ENCODE data around the gene AADACL2. TPM values are rescaled to one million over a fixed set of nuclear protein-coding genes. Genes with fewer than 3 reads are reported as not detected.
"Not testable (repeated sequence)": the region's sequence is repeated elsewhere in the genome, so short reads cannot be mapped to it uniquely, and the experiment has no call there.

AADACL2 gene
- polyA plus RNA-seq, 1 experiment = not detected

GRCh38 chr3:151789853-151790463 is 56.2 kb downstream of the AADACL2 start:
- ChIA-PET CTCF (interaction anchor here (1.3 kb wide), 1 partner anchor 16 kb away, joined by 4 read pairs; no protein-coding TSS in a partner anchor), POLR2A (no interaction called here)
- TF ChIP-seq, protein P1, sequence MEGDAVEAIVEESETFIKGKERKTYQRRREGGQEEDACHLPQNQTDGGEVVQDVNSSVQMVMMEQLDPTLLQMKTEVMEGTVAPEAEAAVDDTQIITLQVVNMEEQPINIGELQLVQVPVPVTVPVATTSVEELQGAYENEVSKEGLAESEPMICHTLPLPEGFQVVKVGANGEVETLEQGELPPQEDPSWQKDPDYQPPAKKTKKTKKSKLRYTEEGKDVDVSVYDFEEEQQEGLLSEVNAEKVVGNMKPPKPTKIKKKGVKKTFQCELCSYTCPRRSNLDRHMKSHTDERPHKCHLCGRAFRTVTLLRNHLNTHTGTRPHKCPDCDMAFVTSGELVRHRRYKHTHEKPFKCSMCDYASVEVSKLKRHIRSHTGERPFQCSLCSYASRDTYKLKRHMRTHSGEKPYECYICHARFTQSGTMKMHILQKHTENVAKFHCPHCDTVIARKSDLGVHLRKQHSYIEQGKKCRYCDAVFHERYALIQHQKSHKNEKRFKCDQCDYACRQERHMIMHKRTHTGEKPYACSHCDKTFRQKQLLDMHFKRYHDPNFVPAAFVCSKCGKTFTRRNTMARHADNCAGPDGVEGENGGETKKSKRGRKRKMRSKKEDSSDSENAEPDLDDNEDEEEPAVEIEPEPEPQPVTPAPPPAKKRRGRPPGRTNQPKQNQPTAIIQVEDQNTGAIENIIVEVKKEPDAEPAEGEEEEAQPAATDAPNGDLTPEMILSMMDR (IDR thresholded peaks at IDR 0.05; ENCODE audit: insufficient read depth, low read depth, low read length) = no peak
- Histone ChIP-seq H3K27me3 (ENCODE audit: control insufficient read depth, insufficient read depth, low read length) (no peaks in the 10 kb centered on the region), H3K36me3 (ENCODE audit: control insufficient read depth, insufficient read depth, low read length) (no peaks in the 10 kb centered on the region), H3K4me3 (ENCODE audit: low read depth, low read length) (no peak overlapping the region)
- no peak for DNase-seq (ENCODE audit: low read depth)

DNA sequence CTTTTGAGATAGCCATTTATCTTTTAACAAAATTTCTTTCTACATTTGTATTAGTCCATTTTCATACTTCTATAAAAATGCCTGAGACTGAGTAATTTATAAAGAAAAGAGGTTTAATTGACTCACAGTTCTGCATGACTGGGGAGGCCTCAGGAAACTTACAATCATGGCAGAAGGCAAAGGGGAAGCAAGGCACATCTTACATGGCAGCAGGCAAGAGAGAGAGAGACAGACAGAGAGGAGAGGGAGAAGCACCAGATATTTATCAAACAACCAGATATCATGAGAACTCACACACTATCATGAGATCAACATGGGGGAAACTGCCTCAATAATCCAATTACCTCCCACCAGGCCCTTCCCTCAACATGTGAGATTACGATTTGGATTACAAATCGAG is 57.0 kb downstream of the AADACL2 start:
- DNase-seq (ENCODE audit: low read depth); H3K4me3 ChIP-seq (ENCODE audit: low read depth, low read length); H3K27me3 ChIP-seq (ENCODE audit: control insufficient read depth, insufficient read depth, low read length); H3K36me3 ChIP-seq (ENCODE audit: control insufficient read depth, insufficient read depth, low read length); POLR2A ChIA-PET: not testable (repeated sequence)
- CTCF ChIA-PET = interaction anchor here (1.3 kb wide), 1 partner anchor 17 kb away, joined by 4 read pairs; no protein-coding TSS in a partner anchor

DNA sequence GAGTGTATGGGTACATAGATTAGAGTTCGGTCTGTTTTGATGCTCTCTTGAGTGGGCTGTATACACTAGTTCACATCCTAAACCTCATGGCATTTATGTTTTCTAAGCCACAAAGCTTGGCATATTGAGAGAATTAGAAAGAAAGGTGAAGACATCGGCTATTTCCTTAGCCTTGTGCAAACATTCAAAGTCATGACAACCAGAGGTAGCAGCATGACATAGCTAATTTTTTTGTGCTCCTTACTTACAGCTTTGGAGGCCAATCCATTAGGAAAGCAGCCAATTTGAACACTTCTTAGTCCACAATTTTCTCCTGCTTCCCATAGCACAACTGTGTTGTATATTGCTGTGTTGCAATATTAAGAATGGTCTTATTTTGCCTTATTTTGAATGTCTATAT is 58.7 kb downstream of the AADACL2 start:
- DNase-seq (ENCODE audit: low read depth) = no peak
- CTCF ChIA-PET = no interaction called here
- no peaks in the 10 kb centered on the region for H3K27me3 ChIP-seq (ENCODE audit: control insufficient read depth, insufficient read depth, low read length)
- POLR2A ChIA-PET = no interaction called here
- no peaks in the 10 kb centered on the region for H3K36me3 ChIP-seq (ENCODE audit: control insufficient read depth, insufficient read depth, low read length)
- TF ChIP-seq, protein P1 (IDR thresholded peaks at IDR 0.05; ENCODE audit: insufficient read depth, low read depth, low read length) = no peak
- no peak overlapping the region for H3K4me3 ChIP-seq (ENCODE audit: low read depth, low read length)

DNA sequence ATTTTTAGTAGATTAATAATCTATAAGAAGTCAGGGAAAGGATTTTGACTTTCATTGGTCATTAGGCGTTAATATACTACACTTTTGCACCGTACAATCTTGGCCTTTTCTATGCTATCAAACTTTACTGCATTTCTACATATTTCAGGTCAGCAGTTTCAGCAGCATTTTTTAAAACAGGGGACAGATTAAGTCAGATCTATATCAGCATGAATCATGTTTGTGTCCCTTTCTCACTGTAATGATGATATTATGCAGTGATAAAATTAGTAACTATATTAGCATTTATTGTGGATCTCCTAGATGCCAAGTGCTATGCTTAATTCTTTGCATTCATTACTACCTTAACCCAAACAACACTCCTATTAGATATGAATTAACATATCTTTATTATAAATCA is 59.9 kb downstream of the AADACL2 start:
- Histone ChIP-seq H3K36me3 (ENCODE audit: control insufficient read depth, insufficient read depth, low read length) (no peaks in the 10 kb centered on the region), H3K27me3 (ENCODE audit: control insufficient read depth, insufficient read depth, low read length) (no peaks in the 10 kb centered on the region), H3K4me3 (ENCODE audit: low read depth, low read length) (no peak overlapping the region)
- DNase-seq (ENCODE audit: low read depth) = no peak
- CTCF ChIA-PET = no interaction called here
- TF ChIP-seq, protein P1 (IDR thresholded peaks at IDR 0.05; ENCODE audit: insufficient read depth, low read depth, low read length) = no peak
- POLR2A ChIA-PET = no interaction called here

DNA sequence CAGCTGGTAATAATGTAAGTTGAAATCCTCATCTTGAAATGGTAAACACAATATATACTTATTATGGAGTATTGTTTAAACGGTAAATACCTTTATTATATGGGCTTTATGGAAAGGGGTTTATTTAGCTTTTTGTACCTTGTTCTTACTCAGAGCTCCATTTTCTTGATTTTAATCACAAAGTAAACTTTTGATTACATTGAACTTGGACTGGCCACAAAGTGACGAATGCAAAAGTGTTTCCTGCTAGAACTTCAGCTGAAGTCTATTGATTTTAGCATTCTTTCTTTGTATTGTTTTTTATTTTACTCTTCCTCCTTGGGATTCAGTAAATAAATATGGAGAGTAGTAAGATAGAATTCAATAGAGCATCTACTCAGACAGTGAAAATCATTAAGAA is 60.4 kb downstream of the AADACL2 start:
- Histone ChIP-seq H3K36me3 (ENCODE audit: control insufficient read depth, insufficient read depth, low read length) (no peaks in the 10 kb centered on the region), H3K4me3 (ENCODE audit: low read depth, low read length) (no peak overlapping the region), H3K27me3 (ENCODE audit: control insufficient read depth, insufficient read depth, low read length) (no peaks in the 10 kb centered on the region)
- ChIA-PET CTCF (no interaction called here), POLR2A (no interaction called here)
- no peak for DNase-seq (ENCODE audit: low read depth)
- TF ChIP-seq, protein P1 (IDR thresholded peaks at IDR 0.05; ENCODE audit: insufficient read depth, low read depth, low read length) = no peak

DNA sequence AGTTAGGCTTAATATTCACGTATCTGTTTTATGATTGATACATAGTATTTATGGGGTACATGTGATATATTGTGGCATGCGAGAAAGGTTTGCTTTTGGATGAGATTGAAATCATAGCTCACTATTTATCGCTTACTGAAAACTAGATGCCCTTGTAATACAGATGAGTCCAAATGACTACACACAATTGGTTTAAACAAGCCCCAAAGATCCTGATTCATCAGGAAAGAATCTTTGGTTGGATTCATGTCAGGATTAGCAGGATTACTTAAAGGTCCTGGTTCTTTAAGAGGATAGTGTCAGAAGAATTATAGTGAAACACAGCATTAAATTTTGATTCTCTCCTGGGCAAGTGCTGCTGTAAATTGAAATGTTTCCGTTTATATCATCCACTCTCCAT is 61.5 kb downstream of the AADACL2 start:
- no peaks in the 10 kb centered on the region for H3K27me3 ChIP-seq (ENCODE audit: control insufficient read depth, insufficient read depth, low read length)
- no peaks in the 10 kb centered on the region for H3K36me3 ChIP-seq (ENCODE audit: control insufficient read depth, insufficient read depth, low read length)
- peak; percentile 41 for DNase-seq (ENCODE audit: low read depth)
- H3K4me3 ChIP-seq (ENCODE audit: low read depth, low read length) = no peak overlapping the region
- POLR2A ChIA-PET = no interaction called here
- CTCF ChIA-PET = no interaction called here
- TF ChIP-seq, protein P1 (IDR thresholded peaks at IDR 0.05; ENCODE audit: insufficient read depth, low read depth, low read length) = no peak
